HG03025 (cell line): ENCODE results near the gene PPL.
"Not testable (repeated sequence)": the region's sequence is repeated elsewhere in the genome, so short reads cannot be mapped to it uniquely, and the experiment has no call there.

ENCODE experiments used
- ATAC-seq: cut with Tn5 transposase; IDR thresholded peaks from one replicate; pipeline ENCODE4 v1.9.1; 2021; ENCODE audit warnings: mild to moderate bottlenecking, moderate library complexity; ENCODE audit not compliant: unreplicated experiment, low FRiP score

PPL gene

GRCh38 chr16:4913774-4914525, 23.0 kb downstream of the PPL start:
- ATAC-seq: no peak

- no peak for ATAC-seq
These were observed 23.7 kb downstream of the PPL start for GRCh38 chr16:4913130-4913773.

DNA sequence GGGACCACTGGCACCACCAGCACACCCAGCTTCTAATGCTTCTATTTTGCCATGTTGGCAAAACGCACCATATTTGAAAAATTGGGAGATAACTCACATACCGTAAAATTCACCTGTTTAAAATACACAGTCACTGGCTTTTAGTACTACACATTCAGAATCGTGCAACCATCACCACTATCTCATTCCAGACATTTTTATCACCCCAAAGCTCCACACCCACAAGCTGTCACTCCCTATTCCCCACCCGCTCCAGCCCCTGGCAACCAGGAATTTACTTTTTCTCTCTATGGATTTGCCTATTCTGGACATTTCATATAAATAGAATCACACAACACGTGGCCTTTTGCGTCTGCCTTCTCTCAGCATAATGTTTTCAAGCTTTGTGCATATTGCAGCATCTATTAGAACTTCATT, 25.0 kb downstream of the PPL start:
- ATAC-seq: no peak

GRCh38 chr16:4910828-4911227, 26.1 kb downstream of the PPL start:
- no peak for ATAC-seq

GRCh38 chr16:4909825-4910224, 27.1 kb downstream of the PPL start:
- no peak for ATAC-seq

DNA sequence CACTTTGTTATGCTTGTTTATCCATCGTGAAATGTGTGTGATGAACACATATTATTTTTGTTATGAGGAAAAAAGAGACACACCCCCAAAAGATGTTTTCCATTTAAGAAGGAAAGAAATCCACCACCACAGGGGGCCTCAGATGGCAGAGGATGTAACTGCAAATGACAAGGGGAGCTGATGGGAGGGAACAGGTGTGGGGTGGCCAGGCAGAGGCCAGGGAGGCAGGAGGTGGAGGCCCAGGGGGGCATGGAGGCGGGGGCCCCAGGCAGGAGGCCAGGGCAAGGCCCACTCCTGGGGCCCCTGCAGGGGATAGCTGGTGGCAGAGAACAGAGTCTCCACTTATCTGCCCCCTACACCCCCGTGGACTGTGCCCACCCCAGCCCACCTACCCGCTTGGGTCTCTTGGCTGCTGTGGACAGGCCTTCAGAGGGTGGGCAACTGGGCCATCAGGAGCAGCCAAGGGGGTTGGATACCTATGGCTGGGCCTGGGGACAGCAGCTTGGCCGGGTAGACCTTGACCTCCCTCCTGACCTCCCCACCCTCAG, 28.0 kb downstream of the PPL start:
- no peak for ATAC-seq

- no peak for ATAC-seq
These were observed 31.9 kb downstream of the PPL start for GRCh38 chr16:4904942-4905615.

- no peak for ATAC-seq
These were observed 32.6 kb downstream of the PPL start for GRCh38 chr16:4904108-4904941.

DNA sequence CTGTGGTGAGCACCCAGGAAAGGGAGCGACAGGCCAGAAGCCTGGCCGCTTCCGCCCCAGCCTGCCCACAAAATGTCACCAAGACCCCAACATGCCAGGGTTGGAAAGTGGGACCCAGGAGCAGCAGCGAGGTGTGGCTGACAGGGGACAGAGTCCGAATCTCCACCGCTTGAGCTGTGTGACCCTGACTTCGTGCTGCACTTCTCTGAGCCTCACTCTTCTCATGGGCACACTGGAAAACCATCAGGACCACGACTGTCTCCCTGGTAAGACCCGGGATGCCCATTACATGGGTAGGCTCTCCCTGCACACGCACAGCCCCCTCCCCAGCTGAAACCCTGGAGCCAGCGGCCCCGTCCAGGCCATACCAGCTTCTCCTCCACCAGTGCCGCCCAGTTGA, 34.9 kb downstream of the PPL start:
- no peak for ATAC-seq

DNA sequence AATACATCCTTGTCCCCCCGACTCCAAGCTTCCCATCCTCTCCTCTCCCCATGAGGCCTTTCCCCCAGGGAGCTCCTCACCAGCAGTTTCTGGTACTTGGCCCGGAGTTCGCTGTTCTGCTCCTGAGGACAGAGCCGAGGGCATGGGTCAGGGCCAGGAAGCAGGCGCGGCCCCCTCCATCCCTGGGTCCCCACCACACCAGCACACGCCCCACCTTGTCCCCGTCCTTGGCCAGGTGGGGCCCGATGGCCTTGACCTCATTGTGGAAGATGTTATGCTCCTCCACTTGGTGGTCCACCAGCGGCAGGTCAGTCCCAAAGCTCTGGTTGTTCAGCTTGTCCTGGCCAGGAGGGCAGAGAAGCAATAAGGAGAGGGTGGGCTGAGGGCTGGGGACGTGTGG, 36.2 kb downstream of the PPL start:
- ATAC-seq: no peak

- ATAC-seq: no peak
These were observed 36.9 kb downstream of the PPL start for GRCh38 chr16:4900036-4900435.

GRCh38 chr16:4899474-4899846, 37.5 kb downstream of the PPL start:
- no peak for ATAC-seq

- no peak for ATAC-seq
These were observed 38.0 kb downstream of the PPL start for GRCh38 chr16:4898811-4899473.

DNA sequence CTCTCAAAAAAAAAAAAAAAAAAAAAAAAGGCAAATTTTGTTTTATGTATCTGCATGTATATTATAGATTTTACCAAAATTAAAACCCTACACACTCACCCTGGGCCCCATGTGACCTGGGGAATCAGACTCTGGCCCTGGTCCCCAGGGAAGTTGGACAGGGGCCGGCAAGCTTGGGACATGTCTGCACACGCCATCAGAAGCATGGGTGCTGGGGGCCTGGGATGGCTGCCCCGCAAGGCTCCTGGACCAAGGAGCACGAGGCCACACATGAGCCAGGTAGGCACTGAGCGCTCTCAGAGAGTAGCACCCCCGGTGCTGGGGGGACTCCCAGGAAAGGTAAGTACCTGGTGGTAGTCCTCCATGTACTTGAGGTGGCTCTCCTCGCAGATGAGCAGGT, 39.6 kb downstream of the PPL start:
- ATAC-seq: no peak

DNA sequence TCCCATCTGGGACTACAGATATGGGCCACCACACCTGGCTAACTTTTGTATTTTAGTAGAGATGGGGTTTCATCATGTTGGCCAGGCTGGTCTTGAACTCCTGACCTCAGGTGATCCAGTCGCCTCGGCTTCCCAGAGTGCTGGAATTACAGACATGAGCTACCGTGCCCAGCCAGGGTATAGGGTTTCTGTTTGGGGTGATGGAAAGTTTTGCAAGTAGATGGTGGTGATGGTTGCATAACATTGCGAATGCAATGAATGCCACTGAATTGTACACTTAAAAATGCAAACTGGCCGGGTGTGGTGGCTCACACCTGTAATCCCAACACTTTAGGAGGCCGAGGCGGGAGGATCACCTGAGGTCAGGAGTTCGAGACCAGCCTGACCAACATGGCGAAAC, 40.2 kb downstream of the PPL start:
- ATAC-seq: not testable (repeated sequence)

GRCh38 chr16:4895366-4895765, 41.6 kb downstream of the PPL start:
- no peak for ATAC-seq

- no peak for ATAC-seq
These were observed 42.4 kb downstream of the PPL start for GRCh38 chr16:4894276-4895150.

GRCh38 chr16:4893103-4893862, 43.7 kb downstream of the PPL start:
- ATAC-seq: no peak
